HG02973 (cell line): ENCODE results near the gene CEMIP.

Source experiments
- ATAC-seq: cut with Tn5 transposase; IDR thresholded peaks from one replicate; pipeline ENCODE4 v1.9.1; 2021; ENCODE audit warnings: moderate library complexity; ENCODE audit not compliant: unreplicated experiment

The CEMIP gene

GRCh38 chr15:80846031-80846815, 67.1 kb downstream of the CEMIP start:
- no peak for ATAC-seq

- no peak for ATAC-seq
Observed at GRCh38 chr15:80849308-80849707, 70.1 kb downstream of the CEMIP start.

DNA sequence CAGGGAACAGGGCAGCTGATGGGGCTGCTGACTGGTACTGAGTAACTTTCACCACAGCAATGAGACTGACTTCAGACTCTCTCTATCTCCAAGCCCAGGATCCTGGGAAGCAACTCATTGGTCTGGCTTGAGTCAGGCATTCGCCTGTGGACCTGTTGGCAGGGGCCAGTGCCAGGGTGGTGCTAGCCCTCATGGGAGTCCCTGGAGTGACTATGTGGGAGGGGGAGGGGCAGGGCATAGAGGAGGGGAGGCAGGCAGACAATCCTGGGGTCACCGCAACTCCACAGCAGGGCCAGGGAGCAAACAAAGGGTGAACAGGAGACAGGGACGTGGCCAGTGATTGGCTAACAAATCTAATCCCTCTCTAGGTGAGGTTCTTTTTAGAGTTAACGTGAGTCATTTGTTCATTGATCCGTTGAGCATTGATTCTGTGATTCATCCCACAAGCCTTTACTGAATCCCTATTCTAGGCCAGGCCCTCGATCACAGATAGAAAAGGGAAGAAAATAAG, 71.8 kb downstream of the CEMIP start:
- ATAC-seq, result no peak

GRCh38 chr15:80852676-80853075, 73.5 kb downstream of the CEMIP start:
- ATAC-seq, result no peak

GRCh38 chr15:80854104-80854503, 74.9 kb downstream of the CEMIP start:
- ATAC-seq, result no peak

- no peak for ATAC-seq
Observed at GRCh38 chr15:80855206-80855605, 76.0 kb downstream of the CEMIP start.

DNA sequence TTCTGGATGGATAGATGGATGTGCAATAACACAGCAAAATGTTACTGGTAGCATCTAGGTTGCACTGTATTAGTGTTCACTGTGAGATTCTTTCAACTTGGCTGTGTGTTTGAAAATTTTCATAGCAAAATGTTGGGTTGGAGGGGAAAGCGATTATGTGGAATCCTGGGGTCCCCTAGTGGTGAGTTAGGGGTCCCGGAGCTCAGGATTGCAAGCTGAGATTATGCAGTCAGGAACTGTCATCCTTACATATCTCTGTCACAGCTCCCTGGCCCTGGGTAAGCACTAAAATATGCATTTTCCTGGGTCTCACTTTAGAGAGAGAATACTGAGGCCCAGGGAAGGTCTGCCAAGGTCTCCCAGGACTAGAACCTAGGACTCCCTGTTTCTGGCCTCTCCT, 77.2 kb downstream of the CEMIP start:
- no peak for ATAC-seq

DNA sequence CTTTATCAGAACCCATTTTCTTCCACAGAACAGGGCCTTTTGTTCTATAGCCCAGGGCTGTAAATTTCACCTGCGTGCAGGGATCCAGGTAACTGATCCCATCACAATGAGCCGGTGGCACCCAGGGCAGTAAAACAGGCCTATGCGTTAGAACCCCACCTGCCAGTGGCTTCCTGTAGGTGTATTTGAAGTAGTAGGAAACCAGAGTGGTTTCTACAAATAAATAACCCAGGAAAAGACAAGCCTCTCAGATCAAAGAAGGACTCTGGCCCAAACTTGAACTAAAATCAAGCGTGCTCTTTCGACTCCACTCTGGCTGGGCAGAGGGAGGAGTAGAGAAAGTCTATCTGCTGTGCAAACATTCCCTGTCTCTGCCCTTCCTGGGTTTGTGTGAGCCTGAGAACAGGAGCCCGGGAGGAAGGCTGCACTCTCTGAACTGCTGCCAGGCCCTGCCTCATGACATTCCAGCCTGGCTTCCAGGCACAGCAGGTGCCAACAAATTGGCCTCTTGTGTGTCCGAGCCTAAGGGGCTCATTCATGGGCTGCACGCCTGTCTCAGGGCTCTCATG, 77.7 kb downstream of the CEMIP start:
- ATAC-seq, result no peak

GRCh38 chr15:80861731-80862170, 82.6 kb downstream of the CEMIP start:
- no peak for ATAC-seq

DNA sequence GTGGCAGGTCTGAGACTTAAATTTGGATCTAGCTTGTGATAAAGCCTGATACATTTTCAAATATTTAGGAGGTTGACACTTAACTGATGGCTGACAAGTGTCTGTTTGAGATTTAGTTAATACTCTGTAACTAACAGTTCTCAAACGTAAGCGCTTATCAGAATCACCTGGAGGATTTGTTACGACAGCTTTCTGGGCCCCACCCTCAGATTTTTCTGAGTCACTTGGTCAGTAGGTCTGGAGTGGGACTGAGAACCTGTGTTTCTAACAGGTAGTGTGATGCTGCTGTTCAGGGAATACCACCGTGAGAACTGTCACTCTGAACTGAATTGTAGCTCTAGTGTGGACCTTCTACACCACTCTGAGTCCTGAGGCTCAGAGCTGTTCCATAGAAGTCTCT, 85.5 kb downstream of the CEMIP start:
- no peak for ATAC-seq

GRCh38 chr15:80866936-80867335, 87.8 kb downstream of the CEMIP start:
- no peak for ATAC-seq

DNA sequence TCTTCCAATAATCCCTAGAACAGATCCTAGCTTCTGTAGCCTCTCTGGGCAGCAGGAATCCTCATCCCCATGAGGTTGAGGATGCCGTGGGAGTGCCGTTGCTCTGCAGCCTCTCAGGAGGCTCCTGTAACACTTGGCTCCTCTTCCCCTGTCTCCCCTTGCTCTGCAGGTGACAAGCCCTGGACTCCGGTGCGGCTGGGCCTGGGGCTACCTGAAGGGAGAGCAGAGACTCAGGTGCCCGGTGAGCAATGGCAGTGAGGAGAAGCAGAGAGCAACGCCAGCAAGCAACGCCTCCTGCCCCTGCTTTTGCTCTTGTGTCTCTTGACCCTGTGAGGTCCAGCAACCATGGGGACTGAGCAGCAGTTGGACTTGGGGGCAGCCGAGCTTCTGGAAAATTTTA, 91.2 kb downstream of the CEMIP start:
- no peak for ATAC-seq

- no peak for ATAC-seq
Observed at GRCh38 chr15:80870893-80871292, 91.7 kb downstream of the CEMIP start.

- no peak for ATAC-seq
Observed at GRCh38 chr15:80871858-80872257, 92.7 kb downstream of the CEMIP start.

DNA sequence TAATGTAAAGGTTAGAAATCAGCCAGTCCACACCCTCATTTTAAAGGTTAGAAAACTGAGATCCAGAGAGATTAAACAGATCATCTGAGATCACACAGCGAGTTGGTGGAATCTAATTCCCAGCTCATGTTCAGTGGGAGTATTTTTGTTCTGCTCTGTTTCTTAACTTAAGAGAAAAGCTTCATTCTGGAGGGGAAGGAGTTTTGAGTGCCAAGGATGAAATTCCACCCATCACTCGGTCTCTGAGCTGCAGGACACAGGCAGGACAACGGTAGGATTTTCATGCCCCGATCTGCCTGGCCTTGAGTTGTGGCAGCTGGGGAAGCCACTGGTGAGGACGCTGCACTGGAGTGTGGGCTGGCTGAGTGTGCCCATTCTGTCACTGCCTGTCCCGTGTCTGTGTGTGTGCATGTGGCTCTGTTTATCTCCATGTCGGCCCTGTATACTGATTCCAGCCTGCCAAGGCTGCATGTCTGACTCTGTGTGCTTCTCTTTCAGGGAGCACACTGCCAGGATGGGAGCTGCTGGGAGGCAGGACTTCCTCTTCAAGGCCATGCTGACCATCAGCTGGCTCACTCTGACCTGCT, 94.3 kb downstream of the CEMIP start:
- no peak for ATAC-seq

DNA sequence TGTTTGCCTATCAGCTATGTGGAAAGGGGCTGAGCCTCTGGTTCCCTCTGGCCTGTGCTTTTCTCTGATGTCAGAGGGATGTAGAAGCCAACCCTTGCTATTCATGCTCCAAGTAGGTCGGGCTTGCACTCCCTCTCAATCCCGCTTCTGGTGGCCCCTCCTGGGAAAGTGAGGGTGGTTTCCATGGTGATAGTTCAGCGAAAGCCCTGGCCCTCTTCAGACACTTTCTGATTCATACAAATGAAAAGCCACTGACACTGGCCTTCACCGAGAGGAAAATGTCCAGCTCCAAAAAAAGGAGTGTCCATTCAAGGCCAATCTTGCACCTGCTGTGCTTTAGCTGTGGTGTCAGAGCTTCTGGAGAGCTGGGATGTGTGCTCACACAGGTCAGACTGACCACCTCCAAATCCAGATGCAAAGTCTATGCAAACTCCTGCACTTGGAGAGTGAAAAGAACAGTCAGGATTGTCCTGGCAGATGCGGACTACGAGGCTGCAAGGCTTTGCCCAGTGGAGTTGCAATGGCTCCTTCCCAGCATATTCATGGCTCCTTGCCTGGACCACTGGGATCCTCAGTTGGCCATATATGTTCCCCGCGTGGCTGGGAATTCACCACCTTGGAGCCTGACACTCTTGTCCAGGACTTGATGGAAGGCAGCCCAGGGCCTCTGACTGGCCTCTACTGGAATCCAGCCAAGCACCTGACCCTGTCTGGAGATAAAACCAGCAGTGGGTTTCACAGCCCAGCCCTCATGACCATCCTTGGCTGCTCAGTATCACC, 96.6 kb downstream of the CEMIP start:
- ATAC-seq, result no peak

GRCh38 chr15:80876348-80876674, 97.1 kb downstream of the CEMIP start:
- no peak for ATAC-seq

DNA sequence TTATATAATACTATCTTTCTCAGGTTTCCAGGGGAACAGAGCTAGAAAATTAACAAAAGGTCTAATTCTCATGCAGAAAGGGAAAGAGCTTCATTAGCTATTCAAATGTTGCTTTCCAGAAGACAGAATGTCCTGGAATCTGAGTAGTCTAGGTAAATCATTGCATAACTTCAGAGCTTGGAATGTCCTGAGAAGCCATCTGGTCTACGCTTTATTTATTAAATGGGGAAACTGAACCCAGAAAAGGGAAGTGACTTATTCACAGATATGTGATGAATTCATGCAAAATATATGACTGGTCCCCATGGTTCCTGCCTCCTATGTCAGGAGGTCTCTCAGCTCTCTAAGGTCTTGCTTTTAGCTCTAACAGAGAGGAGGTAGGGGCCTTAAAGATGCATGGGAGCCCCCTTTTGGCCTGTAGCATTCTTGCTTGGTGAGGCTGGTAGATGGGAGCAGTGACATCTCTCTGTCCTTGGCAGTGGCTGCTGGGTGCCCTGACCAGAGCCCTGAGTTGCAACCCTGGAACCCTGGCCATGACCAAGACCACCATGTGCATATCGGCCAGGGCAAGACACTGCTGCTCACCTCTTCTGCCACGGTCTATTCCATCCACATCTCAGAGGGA, 99.2 kb downstream of the CEMIP start:
- ATAC-seq, result no peak

- no peak for ATAC-seq
Observed at GRCh38 chr15:80878867-80879250, 99.7 kb downstream of the CEMIP start.

DNA sequence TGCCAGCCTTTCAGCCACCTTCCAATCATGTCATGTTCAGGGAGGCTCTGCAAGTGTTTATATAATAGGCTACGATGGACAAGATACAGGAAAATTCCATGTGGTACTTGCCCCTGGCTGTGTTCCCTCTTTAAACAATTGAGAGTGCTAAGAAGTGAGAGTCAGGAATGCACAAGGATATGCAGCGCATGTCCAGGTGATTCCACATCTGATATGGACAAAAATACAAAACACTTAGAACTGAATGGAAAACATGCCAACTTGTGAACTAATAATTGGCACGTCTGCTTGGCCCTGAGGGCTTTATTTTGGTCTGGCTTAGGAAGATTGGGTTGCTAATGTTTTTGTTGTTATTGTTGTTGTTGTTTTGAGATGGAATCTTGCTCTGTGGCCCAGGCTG, 100.9 kb downstream of the CEMIP start:
- no peak for ATAC-seq

DNA sequence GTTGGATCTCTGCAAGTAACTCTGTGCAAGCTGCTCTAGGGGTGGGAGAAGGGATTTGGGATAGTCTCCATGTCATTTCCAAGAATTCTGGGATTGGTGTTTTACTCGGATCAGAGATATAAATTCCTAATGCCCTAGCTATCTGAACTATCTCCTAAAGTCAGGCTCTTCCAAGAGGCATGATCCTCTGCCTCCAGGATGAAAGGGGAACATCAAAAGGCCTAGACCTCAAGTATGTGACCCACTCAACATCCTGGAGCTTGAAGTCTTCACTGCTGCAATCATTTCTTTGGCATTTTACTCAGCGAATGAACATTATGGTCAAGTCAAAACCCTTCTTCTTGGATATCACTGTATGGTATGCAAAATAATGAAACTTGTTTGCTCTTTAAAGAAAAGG, 104.5 kb downstream of the CEMIP start:
- no peak for ATAC-seq
